Erythroblast (primary cell): Measurements from ENCODE around the gene COMT.

Source experiments
- GATA1 ChIP-seq: IDR thresholded peaks from 2 replicates; pipeline ENCODE4 v1.6.1; 2011; ENCODE audit warnings: low read depth, mild to moderate bottlenecking, control low read depth, low read length, moderate library complexity
- POLR2A ChIP-seq: IDR thresholded peaks from 2 replicates; pipeline ENCODE4 v1.6.1; 2011; ENCODE audit warnings: mild to moderate bottlenecking, low read length

DNA sequence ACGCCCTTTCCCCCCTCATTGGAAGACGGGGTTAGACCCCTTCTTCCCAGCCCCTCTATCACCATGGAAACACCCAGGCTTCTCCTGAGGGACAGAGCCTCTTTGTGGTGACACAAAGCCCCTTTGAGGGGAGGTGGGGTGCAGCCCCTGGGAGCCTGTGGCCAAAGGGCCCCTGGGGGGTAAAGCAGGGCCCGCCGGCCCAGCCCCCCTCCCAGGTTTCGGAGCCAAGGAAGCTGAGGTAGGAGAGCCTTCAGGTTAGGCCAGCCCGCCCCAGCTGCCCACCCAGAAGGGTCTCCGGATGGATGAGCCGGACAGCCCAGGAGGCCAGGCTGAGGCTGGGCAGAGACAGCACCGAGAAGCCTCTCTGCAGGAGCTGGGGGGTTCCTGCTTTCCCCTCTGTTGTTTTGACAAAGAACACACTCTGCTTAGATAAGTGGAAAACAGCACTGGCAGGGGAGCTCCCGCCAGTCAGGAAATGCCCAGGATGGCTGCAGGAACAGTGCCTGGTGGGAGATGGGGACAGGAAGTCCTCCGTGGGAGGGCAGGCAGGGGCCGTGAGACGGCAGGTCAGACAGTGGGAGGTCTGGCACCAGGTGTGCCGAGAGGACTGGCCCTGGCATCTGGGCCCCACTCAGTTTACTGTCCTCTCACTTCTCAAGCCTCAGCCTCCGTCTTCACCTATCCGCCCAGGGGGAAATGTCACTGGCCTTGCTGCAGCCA, 56.8 kb downstream of the COMT start:
- no peak for TF ChIP-seq POLR2A
- TF ChIP-seq GATA1 = no peak
